ENCODE results near the gene FOXI2. TPM values are rescaled to one million over a fixed set of nuclear protein-coding genes. Genes with fewer than 3 reads are reported as not detected.

The FOXI2 gene
- total RNA-seq, 2 experiments from 2014 or later: not detected

DNA sequence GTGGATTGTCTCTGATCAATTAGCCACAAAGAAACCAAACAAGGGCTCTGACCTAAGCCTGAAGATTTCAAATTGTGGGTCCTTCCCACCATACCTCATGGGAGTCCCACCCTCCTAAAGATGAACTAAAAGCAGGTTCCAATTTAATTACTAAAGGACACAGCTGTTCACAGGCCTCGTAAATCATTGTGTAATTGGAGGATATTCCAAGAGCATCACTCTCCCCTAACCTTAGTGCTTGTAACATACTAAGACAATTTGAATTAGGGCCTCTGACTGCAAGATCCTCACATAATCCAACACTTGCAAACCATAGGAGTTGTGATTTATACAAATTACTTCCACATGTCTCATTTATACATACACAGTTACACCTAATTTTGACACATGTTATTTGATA, 44.4 kb downstream of the FOXI2 start:
- no peak overlapping the region for H3K27ac ChIP-seq (ENCODE audit: low read depth, low read length, poor library complexity, severe bottlenecking)
- H3K36me3 ChIP-seq (ENCODE audit: insufficient read depth, low read length): no peaks in the 10 kb centered on the region
- H3K4me3 ChIP-seq (ENCODE audit: low read depth, low read length, poor library complexity, severe bottlenecking): no peak overlapping the region
- no peak for TF ChIP-seq EZH2phosphoT487 (IDR thresholded peaks at IDR 0.05; ENCODE audit: borderline replicate concordance, low read depth, low read length)
- TF ChIP-seq CTCF (conservative IDR thresholded peaks at IDR 0.05; ENCODE audit: low read length): no peak
- H3K4me2 ChIP-seq (ENCODE audit: low read length): no peak overlapping the region
- no peak overlapping the region for H2AFZ ChIP-seq (ENCODE audit: low read length)
- intact Hi-C loops (cut with micrococcal nuclease; ENCODE audit: unreplicated experiment): no loop called here
- no peaks in the 10 kb centered on the region for H3K4me1 ChIP-seq (ENCODE audit: insufficient read depth, low read length, poor library complexity, severe bottlenecking)
- no peaks in the 10 kb centered on the region for H3K9me3 ChIP-seq (ENCODE audit: low read length)
- no peaks in the 10 kb centered on the region for H4K20me1 ChIP-seq (ENCODE audit: insufficient read depth, low read length)
- H3K79me2 ChIP-seq (ENCODE audit: insufficient read depth, low read depth, low read length): no peaks in the 10 kb centered on the region
- POLR2A ChIA-PET: interaction anchor here (0.7 kb wide), 1 partner anchor 54 kb away, joined by 3 read pairs; no protein-coding TSS in a partner anchor
- no peaks in the 10 kb centered on the region for H3K9me2 ChIP-seq (ENCODE audit: insufficient read depth, low read length)
- DNase-seq (ENCODE audit: low spot score): no peak
- BruUV-seq (replicated peaks): no TSS peak
- CTCF ChIA-PET (ENCODE audit: unreplicated experiment): no interaction called here

DNA sequence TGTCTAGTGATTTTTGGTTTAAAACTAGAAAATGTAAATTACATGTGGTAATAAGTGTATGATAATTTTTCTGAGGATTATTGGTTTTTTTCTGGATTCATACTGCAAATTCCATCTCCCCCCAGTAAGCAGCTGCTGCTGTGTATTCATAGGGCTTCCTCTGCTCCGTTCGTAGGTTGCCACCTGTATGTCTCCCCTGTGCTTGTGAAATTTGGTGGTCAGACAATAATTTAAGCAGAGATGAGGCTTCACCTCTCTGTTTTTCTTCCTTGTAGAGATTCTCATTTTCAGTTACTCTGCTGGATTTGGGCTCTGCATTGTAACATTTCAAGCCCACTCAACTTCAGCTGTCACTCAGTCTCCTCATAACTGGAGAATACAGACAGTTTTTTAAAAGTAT, 50.9 kb downstream of the FOXI2 start:
- no peaks in the 10 kb centered on the region for H3K9me2 ChIP-seq (ENCODE audit: insufficient read depth, low read length)
- H3K4me1 ChIP-seq (ENCODE audit: insufficient read depth, low read length, poor library complexity, severe bottlenecking): no peaks in the 10 kb centered on the region
- ChIA-PET POLR2A (no interaction called here), CTCF (ENCODE audit: unreplicated experiment) (no interaction called here)
- no peaks in the 10 kb centered on the region for H4K20me1 ChIP-seq (ENCODE audit: insufficient read depth, low read length)
- intact Hi-C loops (cut with micrococcal nuclease; ENCODE audit: unreplicated experiment): no loop called here
- no peaks in the 10 kb centered on the region for H3K9me3 ChIP-seq (ENCODE audit: low read length)
- DNase-seq (ENCODE audit: low spot score): no peak
- H3K36me3 ChIP-seq (ENCODE audit: insufficient read depth, low read length): no peaks in the 10 kb centered on the region
- BruUV-seq (replicated peaks): no TSS peak
- no peak overlapping the region for H3K27ac ChIP-seq (ENCODE audit: low read depth, low read length, poor library complexity, severe bottlenecking)
- H2AFZ ChIP-seq (ENCODE audit: low read length): no peak overlapping the region
- H3K79me2 ChIP-seq (ENCODE audit: insufficient read depth, low read depth, low read length): no peaks in the 10 kb centered on the region
- TF ChIP-seq CTCF (conservative IDR thresholded peaks at IDR 0.05; ENCODE audit: low read length) (no peak), EZH2phosphoT487 (IDR thresholded peaks at IDR 0.05; ENCODE audit: borderline replicate concordance, low read depth, low read length) (no peak)
- H3K4me3 ChIP-seq (ENCODE audit: low read depth, low read length, poor library complexity, severe bottlenecking): no peak overlapping the region
- no peak overlapping the region for H3K4me2 ChIP-seq (ENCODE audit: low read length)

GRCh38 chr10:127790066-127790624, 53.2 kb downstream of the FOXI2 start:
- intact Hi-C loops (cut with micrococcal nuclease; ENCODE audit: unreplicated experiment): no loop called here
- DNase-seq (ENCODE audit: low spot score): no peak
- Histone ChIP-seq H3K4me3 (ENCODE audit: low read depth, low read length, poor library complexity, severe bottlenecking) (no peak overlapping the region), H3K79me2 (ENCODE audit: insufficient read depth, low read depth, low read length) (no peaks in the 10 kb centered on the region), H3K9me3 (ENCODE audit: low read length) (no peaks in the 10 kb centered on the region), H3K4me1 (ENCODE audit: insufficient read depth, low read length, poor library complexity, severe bottlenecking) (no peaks in the 10 kb centered on the region), H3K36me3 (ENCODE audit: insufficient read depth, low read length) (no peaks in the 10 kb centered on the region), H3K27ac (ENCODE audit: low read depth, low read length, poor library complexity, severe bottlenecking) (no peak overlapping the region), H4K20me1 (ENCODE audit: insufficient read depth, low read length) (no peaks in the 10 kb centered on the region), H3K4me2 (ENCODE audit: low read length) (no peak overlapping the region), H2AFZ (ENCODE audit: low read length) (no peak overlapping the region), H3K9me2 (ENCODE audit: insufficient read depth, low read length) (no peaks in the 10 kb centered on the region)
- POLR2A ChIA-PET: no interaction called here
- CTCF ChIA-PET (ENCODE audit: unreplicated experiment): no interaction called here
- BruUV-seq (replicated peaks): no TSS peak
- no peak for TF ChIP-seq EZH2phosphoT487 (IDR thresholded peaks at IDR 0.05; ENCODE audit: borderline replicate concordance, low read depth, low read length)
- no peak for TF ChIP-seq CTCF (conservative IDR thresholded peaks at IDR 0.05; ENCODE audit: low read length)

Other genes with a start within 250 kb of the FOXI2 start
- gene NPS, start 187.9 kb upstream of the FOXI2 start, total RNA-seq (2014; rRNA removed; shearing (Covaris generic)): not detected in 2 replicates
- not detected in 2 replicates for gene NPS, start 187.9 kb upstream of the FOXI2 start, total RNA-seq (2022)
- gene CLRN3, start 155.8 kb downstream of the FOXI2 start, total RNA-seq (2014; rRNA removed; shearing (Covaris generic)): not detected in 2 replicates
- gene CLRN3, start 155.8 kb downstream of the FOXI2 start, total RNA-seq (2022): not detected in 2 replicates
- gene PTPRE, start 169.9 kb downstream of the FOXI2 start, total RNA-seq (2014; rRNA removed; shearing (Covaris generic)): 6.8 and 7.1 TPM in 2 replicates
- 8.3 and 11.7 TPM in 2 replicates for gene PTPRE, start 169.9 kb downstream of the FOXI2 start, total RNA-seq (2022)